ENCODE data around the gene LBH. TPM values are rescaled to one million over a fixed set of nuclear protein-coding genes. Genes with fewer than 3 reads are reported as not detected.

Gene LBH
- total and polyA plus RNA-seq, 2 donors (not counting 3 experiments of a cell fraction or from before 2014, with no cell fraction given), result 5.3 to 5.5 TPM

- ChIA-PET CTCF (interaction anchor here (0.6 to 1.2 kb wide), 4 partner anchors 9 to 468 kb away, joined by 3 to 5 read pairs (median 4); no protein-coding TSS in a partner anchor), POLR2A (no interaction called here)
- Histone ChIP-seq H3K27me3 (ENCODE audit: control insufficient read depth in 2 of 2, insufficient read depth in 2 of 2, low read length in 2 of 2) (no peaks in the 10 kb centered on the region), H3K36me3 (ENCODE audit: control insufficient read depth in 2 of 2, extremely low read depth in 1 of 2, insufficient read depth in 2 of 2, low read length in 2 of 2) (no peaks in the 10 kb centered on the region), H3K27ac (ENCODE audit: insufficient read depth, low read depth, low read length) (no peak overlapping the region), H3K9me1 (replicated peaks; ENCODE audit: control insufficient read depth, extremely low read depth, insufficient read depth, low read length) (no peaks in the 10 kb centered on the region), H3K9ac (replicated peaks; ENCODE audit: extremely low read depth, insufficient read depth, low read length) (no peak overlapping the region), H3K4me3 (replicated peaks in 1 of 3; ENCODE audit: insufficient read depth in 1 of 3, low read depth in 1 of 3, low read length in 3 of 3) (no peak overlapping the region), H3K4me2 (ENCODE audit: insufficient read depth, low read length) (no peak overlapping the region), H3K9me3 (replicated peaks; ENCODE audit: control insufficient read depth, insufficient read depth, low read length) (no peaks in the 10 kb centered on the region), H3K79me2 (ENCODE audit: control insufficient read depth, insufficient read depth, low read length) (no peaks in the 10 kb centered on the region), H4K20me1 (replicated peaks; ENCODE audit: control insufficient read depth, extremely low read depth, insufficient read depth, low read length) (no peaks in the 10 kb centered on the region), H3K4me1 (ENCODE audit: control insufficient read depth, extremely low read depth, insufficient read depth, low read length) (no peaks in the 10 kb centered on the region), H2AFZ (ENCODE audit: low read depth, low read length) (no peak overlapping the region)
- DNase-seq (ENCODE audit: low read depth, low spot score) (no peak), FAIRE-seq (no peak)
- no TSS peak for BruUV-seq (replicated peaks)
- intact Hi-C loops (cut with micrococcal nuclease), result no loop called here
- dilution Hi-C loops (cut with MboI; ENCODE audit: extremely low pct_ligation_motif_present, low sequenced_read_pairs), result no loop called here
- TF ChIP-seq EZH2 (IDR thresholded peaks at IDR 0.05; ENCODE audit: borderline replicate concordance, low read depth, low read length, severe bottlenecking) (no peak), MAX (IDR thresholded peaks at IDR 0.05; ENCODE audit: insufficient read depth, insufficient read length) (no peak), JUN (IDR thresholded peaks at IDR 0.05; ENCODE audit: borderline replicate concordance, insufficient read depth, insufficient read length, low read depth) (no peak), POLR2A (IDR thresholded peaks at IDR 0.05; ENCODE audit: low read depth, low read length) (no peak)
Observed at GRCh38 chr2:30243231-30243630, 11.9 kb downstream of the LBH start.

GRCh38 chr2:30245364-30245763 lies 14.0 kb downstream of the LBH start:
- H3K9me3 ChIP-seq (replicated peaks; ENCODE audit: control insufficient read depth, insufficient read depth, low read length), result no peaks in the 10 kb centered on the region
- H3K4me2 ChIP-seq (ENCODE audit: insufficient read depth, low read length), result no peak overlapping the region
- DNase-seq (ENCODE audit: low read depth, low spot score), result no peak
- H2AFZ ChIP-seq (ENCODE audit: low read depth, low read length), result no peak overlapping the region
- CTCF ChIA-PET, result no interaction called here
- H3K4me3 ChIP-seq (replicated peaks in 1 of 3; ENCODE audit: insufficient read depth in 1 of 3, low read depth in 1 of 3, low read length in 3 of 3), result no peak overlapping the region
- no TSS peak for BruUV-seq (replicated peaks)
- no peaks in the 10 kb centered on the region for H3K9me1 ChIP-seq (replicated peaks; ENCODE audit: control insufficient read depth, extremely low read depth, insufficient read depth, low read length)
- H3K79me2 ChIP-seq (ENCODE audit: control insufficient read depth, insufficient read depth, low read length), result no peaks in the 10 kb centered on the region
- POLR2A ChIA-PET, result no interaction called here
- TF ChIP-seq JUN (IDR thresholded peaks at IDR 0.05; ENCODE audit: borderline replicate concordance, insufficient read depth, insufficient read length, low read depth) (no peak), EZH2 (IDR thresholded peaks at IDR 0.05; ENCODE audit: borderline replicate concordance, low read depth, low read length, severe bottlenecking) (no peak), MAX (IDR thresholded peaks at IDR 0.05; ENCODE audit: insufficient read depth, insufficient read length) (no peak), FOS (IDR thresholded peaks at IDR 0.05; ENCODE audit: borderline replicate concordance, insufficient read depth, low read length) (no peak), POLR2AphosphoS5 (IDR thresholded peaks at IDR 0.05; ENCODE audit: insufficient read depth, low read depth, low read length) (no peak), MYC (IDR thresholded peaks at IDR 0.05; ENCODE audit: low read depth, low read length) (no peak), GATA2 (IDR thresholded peaks at IDR 0.05; ENCODE audit: insufficient read depth, insufficient read length, low read depth, low read length) (no peak), POLR2A (IDR thresholded peaks at IDR 0.05; ENCODE audit: low read depth, low read length) (no peak)
- TF ChIP-seq, protein P1, sequence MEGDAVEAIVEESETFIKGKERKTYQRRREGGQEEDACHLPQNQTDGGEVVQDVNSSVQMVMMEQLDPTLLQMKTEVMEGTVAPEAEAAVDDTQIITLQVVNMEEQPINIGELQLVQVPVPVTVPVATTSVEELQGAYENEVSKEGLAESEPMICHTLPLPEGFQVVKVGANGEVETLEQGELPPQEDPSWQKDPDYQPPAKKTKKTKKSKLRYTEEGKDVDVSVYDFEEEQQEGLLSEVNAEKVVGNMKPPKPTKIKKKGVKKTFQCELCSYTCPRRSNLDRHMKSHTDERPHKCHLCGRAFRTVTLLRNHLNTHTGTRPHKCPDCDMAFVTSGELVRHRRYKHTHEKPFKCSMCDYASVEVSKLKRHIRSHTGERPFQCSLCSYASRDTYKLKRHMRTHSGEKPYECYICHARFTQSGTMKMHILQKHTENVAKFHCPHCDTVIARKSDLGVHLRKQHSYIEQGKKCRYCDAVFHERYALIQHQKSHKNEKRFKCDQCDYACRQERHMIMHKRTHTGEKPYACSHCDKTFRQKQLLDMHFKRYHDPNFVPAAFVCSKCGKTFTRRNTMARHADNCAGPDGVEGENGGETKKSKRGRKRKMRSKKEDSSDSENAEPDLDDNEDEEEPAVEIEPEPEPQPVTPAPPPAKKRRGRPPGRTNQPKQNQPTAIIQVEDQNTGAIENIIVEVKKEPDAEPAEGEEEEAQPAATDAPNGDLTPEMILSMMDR (IDR thresholded peaks at IDR 0.05; ENCODE audit: extremely low read depth in 1 of 2, insufficient read depth in 1 of 2, low read depth in 1 of 2, low read length in 2 of 2), result no peak
- dilution Hi-C loops (cut with MboI; ENCODE audit: extremely low pct_ligation_motif_present, low sequenced_read_pairs), result no loop called here
- no peak overlapping the region for H3K27ac ChIP-seq (ENCODE audit: insufficient read depth, low read depth, low read length)
- H3K4me1 ChIP-seq (ENCODE audit: control insufficient read depth, extremely low read depth, insufficient read depth, low read length), result no peaks in the 10 kb centered on the region
- no peaks in the 10 kb centered on the region for H3K36me3 ChIP-seq (ENCODE audit: control insufficient read depth in 2 of 2, extremely low read depth in 1 of 2, insufficient read depth in 2 of 2, low read length in 2 of 2)
- FAIRE-seq, result no peak
- intact Hi-C loops (cut with micrococcal nuclease), result no loop called here
- H3K9ac ChIP-seq (replicated peaks; ENCODE audit: extremely low read depth, insufficient read depth, low read length), result no peak overlapping the region
- no peaks in the 10 kb centered on the region for H3K27me3 ChIP-seq (ENCODE audit: control insufficient read depth in 2 of 2, insufficient read depth in 2 of 2, low read length in 2 of 2)
- no peaks in the 10 kb centered on the region for H4K20me1 ChIP-seq (replicated peaks; ENCODE audit: control insufficient read depth, extremely low read depth, insufficient read depth, low read length)

Data from endothelial cell of umbilical vein (primary cell).